Panc1 (cell line): Measurements from ENCODE around the gene WIPF2. TPM values are rescaled to one million over a fixed set of nuclear protein-coding genes. Genes with fewer than 3 reads are reported as not detected.

Experiments
- ATAC-seq: fragments of 200-7000 bp; cut with Tn5 transposase; 2 replicates; pipeline ENCODE4 v1.9.1; 2020; ENCODE audit warnings: mild to moderate bottlenecking, moderate library complexity
- BruUV-seq: library from RNA; stranded (reverse); fragments of 400-500 nt; replicated peaks from 2 replicates; lab custom pipeline; 2021; lab: Mats Ljungman, UMichigan
- CTCF ChIA-PET: fragments of 300-600 bp; sonication (Branson Sonifier 250); formaldehyde crosslinking; loops from one replicate; lab custom pipeline; 2022; ENCODE audit warnings: antibody characterized with exemption; lab: Charles Lee
- POLR2A ChIA-PET: fragments of 300-600 bp; sonication (Branson Sonifier 250); formaldehyde crosslinking; loops from one replicate; lab custom pipeline; 2022; ENCODE audit warnings: antibody characterized with exemption; lab: Charles Lee
- DNase-seq: peaks from one replicate; pipeline ENCODE4 v3.0.0-alpha.2; 2010; ENCODE audit warnings: low read depth, low spot score
- H3K27ac ChIP-seq: 2 replicates; pipeline ENCODE4 v1.5.1; 2011; ENCODE audit warnings: mild to moderate bottlenecking, low read length, inconsistent platforms
- H3K27me3 ChIP-seq: fragments of 200-500 bp; sonication (Bioruptor generic); 2 replicates; pipeline ENCODE4 v1.6.0; 2014; ENCODE audit warnings: low read length, inconsistent platforms; ENCODE audit not compliant: control insufficient read depth, insufficient read depth
- H3K36me3 ChIP-seq: fragments of 200-500 bp; sonication (Bioruptor generic); 2 replicates; pipeline ENCODE4 v1.5.1; 2014; ENCODE audit warnings: inconsistent platforms, mild to moderate bottlenecking, low read length, moderate library complexity; ENCODE audit not compliant: control insufficient read depth, insufficient read depth
- H3K4me1 ChIP-seq: 2 replicates; pipeline ENCODE4 v1.5.1; 2011; ENCODE audit warnings: inconsistent platforms, mild to moderate bottlenecking, low read length, moderate library complexity; ENCODE audit not compliant: control insufficient read depth, insufficient read depth
- H3K4me3 ChIP-seq, 2 experiments: 2 replicates each; pipeline ENCODE4 v1.5.1; 2011 to 2012; ENCODE audit warnings: low read depth in 2 of 2, low read length in 2 of 2, mild to moderate bottlenecking in 2 of 2, inconsistent platforms in 1 of 2, moderate library complexity in 1 of 2
- H3K9me3 ChIP-seq: fragments of 200-500 bp; sonication (Bioruptor generic); 2 replicates; pipeline ENCODE4 v1.5.1; 2014; ENCODE audit warnings: low read depth, mild to moderate bottlenecking, inconsistent platforms, low read length, moderate library complexity; ENCODE audit not compliant: control insufficient read depth, insufficient read depth
- CTCF ChIP-seq: fragments of 450-650 bp; IDR thresholded peaks from 2 replicates; pipeline ENCODE4 v1.5.1; 2017; ENCODE audit warnings: mild to moderate bottlenecking
- POLR2AphosphoS5 ChIP-seq: IDR thresholded peaks from 2 replicates; pipeline ENCODE4 v1.6.1; 2012; ENCODE audit warnings: mild to moderate bottlenecking, low read depth, low read length, moderate library complexity
- REST ChIP-seq, 2 experiments: IDR thresholded peaks; 2 replicates each; pipeline ENCODE4 v1.6.1; 2011 to 2012; ENCODE audit warnings: low read depth in 2 of 2, control low read depth in 1 of 2, low read length in 1 of 2, mild to moderate bottlenecking in 1 of 2, moderate library complexity in 1 of 2; ENCODE audit not compliant: insufficient read depth in 1 of 2
- SIN3A ChIP-seq: IDR thresholded peaks from 2 replicates; pipeline ENCODE4 v1.6.1; 2012; ENCODE audit warnings: low read depth, mild to moderate bottlenecking, low read length, moderate library complexity, borderline replicate concordance; ENCODE audit not compliant: insufficient read depth
- TCF7L2 ChIP-seq: IDR thresholded peaks from 2 replicates; pipeline ENCODE4 v1.6.1; 2011; ENCODE audit warnings: mild to moderate bottlenecking, low read depth, low read length, inconsistent platforms
- in situ Hi-C: cut with HindIII; loops from 2 replicates; pipeline ENCODE4 v1.10.0; 2016; ENCODE audit warnings: low sequenced_read_pairs, low pct_unique_long_range_greater_than_20kb
- intact Hi-C: fragments of 100-400 bp; cut with micrococcal nuclease; formaldehyde crosslinking; loops from one replicate; pipeline ENCODE4 v1.10.0; 2022; ENCODE audit not compliant: unreplicated experiment
- total RNA-seq: library from RNA; stranded (reverse); gene quantifications from one replicate; pipeline ENCODE4 v1.2.1, GENCODE V29; 2021; ENCODE audit not compliant: unreplicated experiment

WIPF2 gene
- total RNA-seq, 1 experiment from 2014 or later, result 45.9 TPM

- ATAC-seq (no peak), DNase-seq (no peak)
- intact Hi-C loops (no loop called here), in situ Hi-C loops (no loop called here)
- no peaks in the 10 kb centered on the region for H3K4me1 ChIP-seq
- no peaks in the 10 kb centered on the region for H3K36me3 ChIP-seq
- H3K27ac ChIP-seq, result no peak overlapping the region
- POLR2A ChIA-PET, result interaction anchor here (0.6 kb wide), 1 partner anchor 35 kb away, joined by 10 read pairs; no protein-coding TSS in a partner anchor
- BruUV-seq, result no TSS peak
- no peak for TF ChIP-seq SIN3A
- no peak for TF ChIP-seq TCF7L2
- TF ChIP-seq REST (IDR thresholded peaks at IDR 0.05; ENCODE audit: insufficient read depth in 1 of 2, low read depth in 2 of 2, low read length in 1 of 2), result no peak
- TF ChIP-seq CTCF, result no peak
- TF ChIP-seq POLR2AphosphoS5, result no peak
- no peaks in the 10 kb centered on the region for H3K9me3 ChIP-seq
- no peaks in the 10 kb centered on the region for H3K27me3 ChIP-seq
- no peak overlapping the region for H3K4me3 ChIP-seq
- CTCF ChIA-PET, result no interaction called here
Measured at GRCh38 chr17:40264458-40265185, 45.5 kb downstream of the WIPF2 start.

- H3K4me1 ChIP-seq, result no peaks in the 10 kb centered on the region
- no peak overlapping the region for H3K4me3 ChIP-seq
- ChIA-PET CTCF (no interaction called here), POLR2A (no interaction called here)
- no TSS peak for BruUV-seq
- H3K9me3 ChIP-seq, result no peaks in the 10 kb centered on the region
- DNase-seq, result no peak
- no peaks in the 10 kb centered on the region for H3K36me3 ChIP-seq
- in situ Hi-C loops (no loop called here), intact Hi-C loops (no loop called here)
- no peak for TF ChIP-seq POLR2AphosphoS5
- TF ChIP-seq CTCF, result no peak
- TF ChIP-seq SIN3A, result no peak
- TF ChIP-seq TCF7L2, result no peak
- no peak for TF ChIP-seq REST (IDR thresholded peaks at IDR 0.05; ENCODE audit: insufficient read depth in 1 of 2, low read depth in 2 of 2, low read length in 1 of 2)
- H3K27ac ChIP-seq, result no peak overlapping the region
- no peak for ATAC-seq
- no peaks in the 10 kb centered on the region for H3K27me3 ChIP-seq
Measured at GRCh38 chr17:40265337-40265736, 46.2 kb downstream of the WIPF2 start.
